C4-2B (cell line): ENCODE results near the gene SLC35F6.

Source experiments
- CTCF ChIP-seq: fragments of 450-650 bp; conservative IDR thresholded peaks from 2 replicates; pipeline ENCODE4 v1.5.1; 2017; ENCODE audit warnings: mild to moderate bottlenecking
- ZFX ChIP-seq: fragments of 450-650 bp; IDR thresholded peaks from 2 replicates; pipeline ENCODE4 v1.6.1; 2017

GRCh38 chr2:26740346-26740745 is 23.7 kb upstream of the SLC35F6 start:
- TF ChIP-seq CTCF (no peak), ZFX (no peak)
